B cell (primary cell): ENCODE measurements around the gene COX20. TPM values are rescaled to one million over a fixed set of nuclear protein-coding genes. Genes with fewer than 3 reads are reported as not detected.
A peak's percentile ranks its signal among the peaks of the same experiment; 100 is the strongest.
"Not testable (repeated sequence)": the region's sequence is repeated elsewhere in the genome, so short reads cannot be mapped to it uniquely, and the experiment has no call there.

ENCODE experiments used
- ATAC-seq: fragments of 200-7000 bp; cut with Tn5 transposase; one replicate; pipeline ENCODE4 v1.10.0; 2021; ENCODE audit warnings: low read depth, mild to moderate bottlenecking, moderate number of reproducible peaks, moderate library complexity
- CTCF ChIA-PET: fragments of 350-600 bp; sonication (Branson Sonifier 250); formaldehyde crosslinking; loops from one replicate; lab custom pipeline; 2021; ENCODE audit warnings: antibody characterized with exemption, inconsistent platforms; lab: Charles Lee
- POLR2A ChIA-PET: fragments of 350-600 bp; sonication (Branson Sonifier 250); formaldehyde crosslinking; loops from one replicate; lab custom pipeline; 2021; ENCODE audit warnings: antibody characterized with exemption; lab: Charles Lee
- DNase-seq: peaks from one replicate; pipeline ENCODE4 v3.0.0; 2013
- H2AFZ ChIP-seq: 2 replicates; pipeline ENCODE4 v1.6.1; 2012; ENCODE audit warnings: mild to moderate bottlenecking, low read depth, low read length; ENCODE audit not compliant: insufficient read depth, poor library complexity, severe bottlenecking
- H3K27ac ChIP-seq, 2 donors: 1 replicate in 1 of 2; 2 replicates in 1 of 2; pipeline ENCODE4 v1.5.1; 2012 to 2013; ENCODE audit warnings: low read length in 2 of 2, mild to moderate bottlenecking in 2 of 2, moderate library complexity in 1 of 2
- H3K27me3 ChIP-seq, 4 experiments: fragments of 200-600 bp in 1 of 4; sonication (generic) in 1 of 4; replicated peaks in 1 of 4; 1 replicate in 2 of 4; 2 replicates in 2 of 4; pipeline versions ENCODE4 v1.6.1 to v1.7.0; 2013 to 2016; ENCODE audit warnings: low read length in 3 of 4, mild to moderate bottlenecking in 2 of 4, mixed read lengths in 1 of 4, moderate library complexity in 1 of 4; ENCODE audit not compliant: insufficient read depth in 4 of 4, control insufficient read depth in 3 of 4; ENCODE audit errors: control extremely low read depth in 1 of 4
- H3K36me3 ChIP-seq, 2 experiments: replicated peaks in 1 of 2; 1 replicate in 1 of 2; 2 replicates in 1 of 2; pipeline versions ENCODE4 v1.6.1 to v1.7.1; 2013; ENCODE audit warnings: low read length in 1 of 2; ENCODE audit not compliant: insufficient read depth in 2 of 2, control insufficient read depth in 1 of 2; ENCODE audit errors: control extremely low read depth in 1 of 2, extremely low read depth in 1 of 2
- H3K4me1 ChIP-seq, 2 donors: fragments of 200-600 bp in 1 of 2; sonication (generic) in 1 of 2; 1 replicate in 1 of 2; 2 replicates in 1 of 2; pipeline versions ENCODE4 v1.5.1 to v1.6.1; 2013 to 2017; ENCODE audit warnings: low read length in 2 of 2; ENCODE audit not compliant: control insufficient read depth in 2 of 2, insufficient read depth in 2 of 2
- H3K4me2 ChIP-seq: replicated peaks from 2 replicates; pipeline ENCODE3; 2012; ENCODE audit warnings: mild to moderate bottlenecking, low read depth, low read length; ENCODE audit not compliant: poor library complexity, severe bottlenecking
- H3K4me3 ChIP-seq, 5 experiments: fragments of 200-600 bp in 1 of 5; sonication (generic) in 1 of 5; 1 replicate in 3 of 5; 2 replicates in 2 of 5; pipeline versions ENCODE4 v1.5.1 to v1.7.0; 2011 to 2016; ENCODE audit warnings: low read length in 4 of 5, mild to moderate bottlenecking in 4 of 5, low read depth in 2 of 5, control low read depth in 1 of 5, moderate library complexity in 1 of 5; ENCODE audit not compliant: insufficient read depth in 1 of 5; ENCODE audit errors: control extremely low read depth in 1 of 5, extremely low read depth in 1 of 5
- H3K79me2 ChIP-seq: fragments of 200-600 bp; sonication (generic); one replicate; pipeline ENCODE4 v1.6.0; 2016; ENCODE audit warnings: low read length; ENCODE audit not compliant: control insufficient read depth, insufficient read depth
- H3K9ac ChIP-seq: fragments of 200-600 bp; sonication (generic); 2 replicates; pipeline ENCODE4 v1.6.1; 2017; ENCODE audit warnings: mild to moderate bottlenecking, low read length, moderate library complexity
- H3K9me3 ChIP-seq, 3 donors: one replicate each; pipeline versions ENCODE4 v1.6.1 to v1.7.1; 2013; ENCODE audit warnings: low read length in 2 of 3; ENCODE audit not compliant: control insufficient read depth in 2 of 3, insufficient read depth in 1 of 3; ENCODE audit errors: control extremely low read depth in 1 of 3
- H4K20me1 ChIP-seq: 2 replicates; pipeline ENCODE4 v1.6.0; 2012; ENCODE audit warnings: mild to moderate bottlenecking, low read length; ENCODE audit not compliant: insufficient read depth, control insufficient read depth, poor library complexity, severe bottlenecking
- H3K27ac Mint-ChIP-seq: one replicate; pipeline ENCODE4 v1.8.0; 2021; ENCODE audit warnings: mixed read lengths
- H3K27me3 Mint-ChIP-seq: one replicate; pipeline ENCODE4 v1.8.0; 2021; ENCODE audit warnings: mixed read lengths
- H3K4me1 Mint-ChIP-seq: one replicate; pipeline ENCODE4 v1.8.0; 2021; ENCODE audit warnings: mixed read lengths
- H3K4me3 Mint-ChIP-seq: one replicate; pipeline ENCODE4 v1.8.0; 2021; ENCODE audit warnings: mixed read lengths
- H3K9me3 Mint-ChIP-seq: one replicate; pipeline ENCODE4 v1.8.0; 2022; ENCODE audit warnings: mixed read lengths; ENCODE audit not compliant: insufficient read depth
- EZH2 ChIP-seq: IDR thresholded peaks from 2 replicates; pipeline ENCODE4 v1.6.1; 2012; ENCODE audit warnings: borderline replicate concordance, low read depth, mild to moderate bottlenecking, moderate library complexity, low read length; ENCODE audit not compliant: insufficient read depth, poor library complexity, severe bottlenecking
- WGBS: methylation state at CpG from one replicate; pipeline ENCODE4 v1.1.5; 2013; ENCODE audit warnings: missing lambda C conversion rate; ENCODE audit not compliant: insufficient coverage; 5-methylcytosine and 5-hydroxymethylcytosine counted together
- intact Hi-C: fragments of 100-400 bp; cut with micrococcal nuclease; formaldehyde crosslinking; loops from one replicate; pipeline ENCODE4 v1.10.0; 2022
- polyA plus RNA-seq: library from polyadenylated mRNA; depleted of rRNA; stranded (reverse); fragments of >200 nt; gene quantifications from 2 replicates; pipeline ENCODE4 v1.2.3, GENCODE V29; 2012
- total RNA-seq, 2 donors: library from RNA; stranded (reverse); fragments of 120-200 nt in 1 of 2; gene quantifications; 1 replicate in 1 of 2; 2 replicates in 1 of 2; pipeline versions ENCODE4 v1.2.3 to v1.2.4, GENCODE V29; 2013 to 2022
- TF ChIP-seq, protein P1 (sequence below): fragments of 200-600 bp; IDR thresholded peaks from one replicate; pipeline ENCODE4 v1.8.0; 2022; ENCODE audit warnings: antibody characterized with exemption, mild to moderate bottlenecking

Gene COX20
- total and polyA plus RNA-seq, 2 donors (not counting 1 experiment from before 2014, with no cell fraction given): 24.7 to 35.7 TPM

DNA sequence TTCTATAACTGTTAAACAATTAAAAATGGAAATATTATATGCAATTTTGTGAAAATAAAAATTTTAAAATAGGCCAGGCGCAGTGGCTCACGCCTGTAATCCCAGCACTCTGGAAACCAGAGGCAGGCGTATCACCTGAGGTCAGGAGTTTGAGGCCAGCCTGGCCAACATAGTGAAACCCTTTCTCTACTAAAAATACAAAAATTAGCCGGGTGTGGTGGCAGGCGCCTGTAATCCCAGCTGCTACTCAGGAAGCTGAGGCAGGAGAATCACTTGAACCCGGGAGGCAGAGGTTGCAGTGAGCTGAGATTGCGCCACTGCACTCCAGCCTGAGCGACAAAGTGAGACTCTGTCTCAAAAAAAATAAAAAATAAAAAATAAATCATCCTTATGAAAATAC, 2.2 kb upstream of the COX20 start:
- H3K27ac ChIP-seq: peak overlapping the region; percentile 97
- no CpG with 5 or more reads among the region's 8 CpGs for WGBS
- H3K9me3 Mint-ChIP-seq, H3K27me3 Mint-ChIP-seq, H3K36me3 ChIP-seq, ATAC-seq, H4K20me1 ChIP-seq, H3K4me3 Mint-ChIP-seq, DNase-seq, H3K27me3 ChIP-seq, H3K9me3 ChIP-seq, H3K27ac Mint-ChIP-seq, H2AFZ ChIP-seq: not testable (repeated sequence)
- ChIA-PET CTCF (interaction anchor here (1.0 to 6.4 kb wide), 5 partner anchors 18 to 209 kb away, joined by 3 to 70 read pairs (median 14); partner anchors contain the start of gene HNRNPU), POLR2A (interaction anchor here (4.0 to 5.4 kb wide), 3 partner anchors 17 to 138 kb away, joined by 26 to 135 read pairs (median 92); partner anchors contain the start of gene HNRNPU)
- H3K4me1 ChIP-seq: peaks cover 18 to 27% of the 10 kb centered on the region in 2 donors
- peak overlapping the region; percentile 93 for H3K9ac ChIP-seq
- intact Hi-C loops: loop anchor here (1.0 to 10.0 kb wide), 2 partner anchors 18 to 788 kb away; no protein-coding TSS in a partner anchor
- peaks cover 12% of the 10 kb centered on the region for H3K79me2 ChIP-seq
- peak overlapping the region in 4 of 5 experiments; percentile 92 to 98 (median 95) for H3K4me3 ChIP-seq
- peaks cover 39% of the 10 kb centered on the region for H3K4me1 Mint-ChIP-seq
- peak overlapping the region; percentile 75 for H3K4me2 ChIP-seq

DNA sequence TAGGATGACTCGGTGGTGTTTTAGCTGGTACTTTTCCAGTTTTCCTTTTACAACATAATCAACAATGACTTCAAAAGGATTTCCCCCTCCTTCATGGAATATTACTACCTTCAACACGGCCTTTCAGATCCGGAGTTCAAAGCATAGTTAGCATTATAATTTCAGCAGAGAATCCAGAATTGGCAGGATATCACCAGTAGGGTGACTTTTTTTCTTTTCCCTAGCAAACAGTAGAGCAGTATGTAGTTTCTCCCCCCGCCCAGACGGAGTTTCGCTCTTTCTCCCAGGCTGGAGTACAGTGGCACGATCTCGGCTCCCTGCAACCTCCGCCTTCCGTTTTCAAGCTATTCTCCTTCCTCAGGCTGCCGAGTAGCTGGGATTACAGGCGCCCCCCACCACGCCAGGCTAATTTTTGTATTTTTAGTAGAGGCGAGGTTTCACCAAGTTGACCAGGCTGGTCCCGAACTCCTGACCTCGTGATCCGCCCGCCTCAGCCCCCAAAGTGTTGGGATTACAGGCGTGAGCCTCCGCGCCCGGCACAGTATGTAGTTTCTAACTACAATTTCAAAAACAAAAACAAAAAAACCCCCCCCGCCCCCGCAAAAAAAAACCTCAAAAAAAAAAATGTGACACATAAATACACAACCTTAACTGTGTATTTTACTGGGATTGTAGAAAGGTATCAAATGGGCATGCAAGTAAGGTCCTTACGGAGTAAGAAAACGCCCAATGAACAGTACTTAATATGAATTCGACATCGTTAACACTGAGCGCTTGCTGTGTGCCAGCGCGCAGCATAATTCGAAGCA, 1.5 kb upstream of the COX20 start:
- no peaks in the 10 kb centered on the region for H3K27me3 ChIP-seq
- peak overlapping the region; percentile 89 to 98 (median 94) for H3K4me3 ChIP-seq
- H3K9ac ChIP-seq: peak overlapping the region; percentile 93
- H4K20me1 ChIP-seq: no peaks in the 10 kb centered on the region
- Mint-ChIP-seq H3K27ac (peak overlapping the region; percentile 100), H3K9me3 (no peaks in the 10 kb centered on the region), H3K27me3 (no peaks in the 10 kb centered on the region), H3K4me3 (peak overlapping the region; percentile 100), H3K4me1 (peaks cover 45% of the 10 kb centered on the region)
- H3K4me1 ChIP-seq: peaks cover 18 to 27% of the 10 kb centered on the region in 2 donors
- intact Hi-C loops: loop anchor here (1.0 to 10.0 kb wide), 2 partner anchors 19 to 789 kb away; no protein-coding TSS in a partner anchor
- peak overlapping the region; percentile 97 for H3K27ac ChIP-seq
- no peaks in the 10 kb centered on the region for H3K9me3 ChIP-seq
- H2AFZ ChIP-seq: peak overlapping the region; percentile 91
- H3K79me2 ChIP-seq: peaks cover 16% of the 10 kb centered on the region
- ATAC-seq (peak; percentile 8), DNase-seq (peak; percentile 70)
- no peaks in the 10 kb centered on the region for H3K36me3 ChIP-seq
- peak overlapping the region; percentile 75 for H3K4me2 ChIP-seq
- POLR2A ChIA-PET: interaction anchor here (0.8 to 5.4 kb wide), 11 partner anchors 18 to 785 kb away, joined by 3 to 135 read pairs (median 7); partner anchors contain the start of genes DESI2 and HNRNPU
- 2% methylated on average over 6 of the region's 32 CpGs for WGBS
- CTCF ChIA-PET: interaction anchor here (0.7 to 6.4 kb wide), 12 partner anchors 11 to 230 kb away, joined by 3 to 70 read pairs (median 6); partner anchors contain the start of genes DESI2 and HNRNPU
- TF ChIP-seq EZH2: no peak
- TF ChIP-seq, protein P1, sequence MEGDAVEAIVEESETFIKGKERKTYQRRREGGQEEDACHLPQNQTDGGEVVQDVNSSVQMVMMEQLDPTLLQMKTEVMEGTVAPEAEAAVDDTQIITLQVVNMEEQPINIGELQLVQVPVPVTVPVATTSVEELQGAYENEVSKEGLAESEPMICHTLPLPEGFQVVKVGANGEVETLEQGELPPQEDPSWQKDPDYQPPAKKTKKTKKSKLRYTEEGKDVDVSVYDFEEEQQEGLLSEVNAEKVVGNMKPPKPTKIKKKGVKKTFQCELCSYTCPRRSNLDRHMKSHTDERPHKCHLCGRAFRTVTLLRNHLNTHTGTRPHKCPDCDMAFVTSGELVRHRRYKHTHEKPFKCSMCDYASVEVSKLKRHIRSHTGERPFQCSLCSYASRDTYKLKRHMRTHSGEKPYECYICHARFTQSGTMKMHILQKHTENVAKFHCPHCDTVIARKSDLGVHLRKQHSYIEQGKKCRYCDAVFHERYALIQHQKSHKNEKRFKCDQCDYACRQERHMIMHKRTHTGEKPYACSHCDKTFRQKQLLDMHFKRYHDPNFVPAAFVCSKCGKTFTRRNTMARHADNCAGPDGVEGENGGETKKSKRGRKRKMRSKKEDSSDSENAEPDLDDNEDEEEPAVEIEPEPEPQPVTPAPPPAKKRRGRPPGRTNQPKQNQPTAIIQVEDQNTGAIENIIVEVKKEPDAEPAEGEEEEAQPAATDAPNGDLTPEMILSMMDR: peak; percentile 38
